ENCODE results near the gene ZDHHC13. TPM values are rescaled to one million over a fixed set of nuclear protein-coding genes. Genes with fewer than 3 reads are reported as not detected.

ZDHHC13 gene
- total RNA-seq, 1 donor from 2014 or later = 10.6 TPM

DNA sequence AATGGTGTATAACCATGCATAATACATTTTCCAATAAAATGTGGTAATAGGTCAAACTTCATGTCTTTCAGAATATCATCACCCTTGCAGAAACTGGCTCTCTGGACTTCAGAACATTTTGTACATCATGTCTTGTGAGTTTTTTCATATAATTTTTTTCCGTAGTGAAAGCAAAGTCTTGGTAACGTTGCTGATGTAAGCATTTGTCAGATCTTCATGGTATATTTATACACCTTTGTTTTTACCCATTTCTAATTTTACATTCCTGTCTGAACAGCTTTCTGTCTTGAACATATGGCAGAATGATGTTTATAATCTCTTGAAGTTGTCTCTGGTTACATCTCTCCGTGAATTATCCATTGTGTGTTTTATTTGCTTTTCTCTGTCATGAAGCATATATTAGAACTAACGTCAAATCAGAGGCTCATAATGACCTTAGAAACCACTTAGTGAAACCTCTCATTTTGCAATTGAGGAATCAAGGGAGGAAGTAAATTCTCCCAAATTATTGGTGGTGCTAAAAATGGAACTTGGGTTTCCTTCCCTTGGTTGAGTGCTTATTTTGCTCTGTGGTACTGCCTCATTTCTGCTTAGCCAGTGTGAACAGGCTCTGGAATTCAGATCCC lies 47.4 kb downstream of the ZDHHC13 start:
- TF ChIP-seq EZH2 (IDR thresholded peaks at IDR 0.05; ENCODE audit: insufficient read depth, low read length) = no peak
- TF ChIP-seq, protein P1, sequence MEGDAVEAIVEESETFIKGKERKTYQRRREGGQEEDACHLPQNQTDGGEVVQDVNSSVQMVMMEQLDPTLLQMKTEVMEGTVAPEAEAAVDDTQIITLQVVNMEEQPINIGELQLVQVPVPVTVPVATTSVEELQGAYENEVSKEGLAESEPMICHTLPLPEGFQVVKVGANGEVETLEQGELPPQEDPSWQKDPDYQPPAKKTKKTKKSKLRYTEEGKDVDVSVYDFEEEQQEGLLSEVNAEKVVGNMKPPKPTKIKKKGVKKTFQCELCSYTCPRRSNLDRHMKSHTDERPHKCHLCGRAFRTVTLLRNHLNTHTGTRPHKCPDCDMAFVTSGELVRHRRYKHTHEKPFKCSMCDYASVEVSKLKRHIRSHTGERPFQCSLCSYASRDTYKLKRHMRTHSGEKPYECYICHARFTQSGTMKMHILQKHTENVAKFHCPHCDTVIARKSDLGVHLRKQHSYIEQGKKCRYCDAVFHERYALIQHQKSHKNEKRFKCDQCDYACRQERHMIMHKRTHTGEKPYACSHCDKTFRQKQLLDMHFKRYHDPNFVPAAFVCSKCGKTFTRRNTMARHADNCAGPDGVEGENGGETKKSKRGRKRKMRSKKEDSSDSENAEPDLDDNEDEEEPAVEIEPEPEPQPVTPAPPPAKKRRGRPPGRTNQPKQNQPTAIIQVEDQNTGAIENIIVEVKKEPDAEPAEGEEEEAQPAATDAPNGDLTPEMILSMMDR (IDR thresholded peaks at IDR 0.05; ENCODE audit: insufficient read depth, low read depth, low read length) = no peak
- Histone ChIP-seq H3K27me3 (ENCODE audit: insufficient read depth, low read length) (no peaks in the 10 kb centered on the region), H3K9me3 (ENCODE audit: insufficient read depth, low read depth, low read length) (no peaks in the 10 kb centered on the region), H3K4me2 (ENCODE audit: low read length) (no peak overlapping the region), H3K4me3 (ENCODE audit: insufficient read depth, low read depth, low read length) (no peak overlapping the region), H4K20me1 (ENCODE audit: insufficient read depth, low read length) (no peaks in the 10 kb centered on the region), H2AFZ (ENCODE audit: low read depth, low read length) (no peak overlapping the region), H3K9ac (ENCODE audit: low read length) (no peak overlapping the region), H3K36me3 (ENCODE audit: insufficient read depth, low read length) (peaks cover 4% of the 10 kb centered on the region), H3K79me2 (ENCODE audit: insufficient read depth, low read length) (no peaks in the 10 kb centered on the region), H3K4me1 (ENCODE audit: insufficient read depth, low read length) (no peaks in the 10 kb centered on the region), H3K27ac (ENCODE audit: low read depth, low read length) (no peak overlapping the region)
- Mint-ChIP-seq H3K27ac (ENCODE audit: unreplicated experiment) (no peak overlapping the region), H3K27me3 (ENCODE audit: low read depth, unreplicated experiment) (no peaks in the 10 kb centered on the region), H3K4me3 (ENCODE audit: unreplicated experiment) (no peak overlapping the region), H3K36me3 (ENCODE audit: low read depth, unreplicated experiment) (no peaks in the 10 kb centered on the region), H3K4me1 (ENCODE audit: low read depth, unreplicated experiment) (no peaks in the 10 kb centered on the region), H3K9me3 (ENCODE audit: unreplicated experiment) (no peaks in the 10 kb centered on the region)
- FAIRE-seq (no peak), DNase-seq (ENCODE audit: low read depth) (no peak)

DNA sequence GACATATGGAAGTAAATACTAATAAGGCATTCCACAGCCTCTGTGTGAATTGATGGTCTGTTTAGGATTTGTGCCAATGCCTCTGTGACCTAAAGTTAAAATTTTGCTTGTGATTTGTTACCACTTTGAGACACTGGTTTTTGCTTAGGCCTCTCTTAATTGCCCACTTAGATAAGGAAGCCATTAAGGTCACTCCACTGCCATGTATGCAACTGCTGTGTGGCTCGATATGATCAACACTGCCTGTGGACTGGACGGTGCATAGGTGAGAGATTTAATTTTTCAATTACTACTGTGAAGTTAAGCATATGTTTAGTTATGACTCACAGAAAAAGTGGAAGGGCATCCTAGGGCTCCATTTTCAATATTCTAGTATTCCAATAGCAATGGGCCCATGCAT lies 47.9 kb downstream of the ZDHHC13 start:
- no peak for DNase-seq (ENCODE audit: low read depth)
- H3K9ac ChIP-seq (ENCODE audit: low read length) = no peak overlapping the region
- no peaks in the 10 kb centered on the region for H3K9me3 Mint-ChIP-seq (ENCODE audit: unreplicated experiment)
- H3K27ac ChIP-seq (ENCODE audit: low read depth, low read length) = no peak overlapping the region
- TF ChIP-seq, protein P1 (IDR thresholded peaks at IDR 0.05; ENCODE audit: insufficient read depth, low read depth, low read length) = no peak
- no peak for TF ChIP-seq EZH2 (IDR thresholded peaks at IDR 0.05; ENCODE audit: insufficient read depth, low read length)
- H3K4me3 ChIP-seq (ENCODE audit: insufficient read depth, low read depth, low read length) = no peak overlapping the region
- peaks cover 4% of the 10 kb centered on the region for H3K36me3 ChIP-seq (ENCODE audit: insufficient read depth, low read length)
- H3K27me3 ChIP-seq (ENCODE audit: insufficient read depth, low read length) = no peaks in the 10 kb centered on the region
- no peak overlapping the region for H2AFZ ChIP-seq (ENCODE audit: low read depth, low read length)
- H3K27me3 Mint-ChIP-seq (ENCODE audit: low read depth, unreplicated experiment) = no peaks in the 10 kb centered on the region
- no peak overlapping the region for H3K27ac Mint-ChIP-seq (ENCODE audit: unreplicated experiment)
- H3K79me2 ChIP-seq (ENCODE audit: insufficient read depth, low read length) = no peaks in the 10 kb centered on the region
- no peak for FAIRE-seq
- no peak overlapping the region for H3K4me2 ChIP-seq (ENCODE audit: low read length)
- no peak overlapping the region for H3K4me3 Mint-ChIP-seq (ENCODE audit: unreplicated experiment)
- H4K20me1 ChIP-seq (ENCODE audit: insufficient read depth, low read length) = no peaks in the 10 kb centered on the region
- H3K9me3 ChIP-seq (ENCODE audit: insufficient read depth, low read depth, low read length) = no peaks in the 10 kb centered on the region
- no peaks in the 10 kb centered on the region for H3K4me1 Mint-ChIP-seq (ENCODE audit: low read depth, unreplicated experiment)
- no peaks in the 10 kb centered on the region for H3K4me1 ChIP-seq (ENCODE audit: insufficient read depth, low read length)
- no peaks in the 10 kb centered on the region for H3K36me3 Mint-ChIP-seq (ENCODE audit: low read depth, unreplicated experiment)

- H3K36me3 ChIP-seq (ENCODE audit: insufficient read depth, low read length) = peaks cover 9% of the 10 kb centered on the region
- no peaks in the 10 kb centered on the region for H3K4me1 Mint-ChIP-seq (ENCODE audit: low read depth, unreplicated experiment)
- no peaks in the 10 kb centered on the region for H4K20me1 ChIP-seq (ENCODE audit: insufficient read depth, low read length)
- H3K27me3 ChIP-seq (ENCODE audit: insufficient read depth, low read length) = no peaks in the 10 kb centered on the region
- H3K36me3 Mint-ChIP-seq (ENCODE audit: low read depth, unreplicated experiment) = peaks cover 3% of the 10 kb centered on the region
- no peaks in the 10 kb centered on the region for H3K9me3 Mint-ChIP-seq (ENCODE audit: unreplicated experiment)
- FAIRE-seq (no peak), DNase-seq (ENCODE audit: low read depth) (no peak)
- H3K4me3 Mint-ChIP-seq (ENCODE audit: unreplicated experiment) = no peak overlapping the region
- no peak overlapping the region for H2AFZ ChIP-seq (ENCODE audit: low read depth, low read length)
- H3K27ac Mint-ChIP-seq (ENCODE audit: unreplicated experiment) = no peak overlapping the region
- no peaks in the 10 kb centered on the region for H3K79me2 ChIP-seq (ENCODE audit: insufficient read depth, low read length)
- no peak for TF ChIP-seq EZH2 (IDR thresholded peaks at IDR 0.05; ENCODE audit: insufficient read depth, low read length)
- TF ChIP-seq, protein P1 (IDR thresholded peaks at IDR 0.05; ENCODE audit: insufficient read depth, low read depth, low read length) = no peak
- no peaks in the 10 kb centered on the region for H3K4me1 ChIP-seq (ENCODE audit: insufficient read depth, low read length)
- H3K4me3 ChIP-seq (ENCODE audit: insufficient read depth, low read depth, low read length) = no peak overlapping the region
- H3K27me3 Mint-ChIP-seq (ENCODE audit: low read depth, unreplicated experiment) = no peaks in the 10 kb centered on the region
- no peak overlapping the region for H3K27ac ChIP-seq (ENCODE audit: low read depth, low read length)
- no peak overlapping the region for H3K9ac ChIP-seq (ENCODE audit: low read length)
- no peaks in the 10 kb centered on the region for H3K9me3 ChIP-seq (ENCODE audit: insufficient read depth, low read depth, low read length)
- H3K4me2 ChIP-seq (ENCODE audit: low read length) = no peak overlapping the region
These were observed 51.1 kb downstream of the ZDHHC13 start for GRCh38 chr11:19168090-19168489.
